GM19455 (cell line): ENCODE results near the gene SIGLEC7.

ENCODE experiments used
- ATAC-seq: cut with Tn5 transposase; IDR thresholded peaks from one replicate; pipeline ENCODE4 v1.9.1; 2021; ENCODE audit not compliant: unreplicated experiment

Gene SIGLEC7

DNA sequence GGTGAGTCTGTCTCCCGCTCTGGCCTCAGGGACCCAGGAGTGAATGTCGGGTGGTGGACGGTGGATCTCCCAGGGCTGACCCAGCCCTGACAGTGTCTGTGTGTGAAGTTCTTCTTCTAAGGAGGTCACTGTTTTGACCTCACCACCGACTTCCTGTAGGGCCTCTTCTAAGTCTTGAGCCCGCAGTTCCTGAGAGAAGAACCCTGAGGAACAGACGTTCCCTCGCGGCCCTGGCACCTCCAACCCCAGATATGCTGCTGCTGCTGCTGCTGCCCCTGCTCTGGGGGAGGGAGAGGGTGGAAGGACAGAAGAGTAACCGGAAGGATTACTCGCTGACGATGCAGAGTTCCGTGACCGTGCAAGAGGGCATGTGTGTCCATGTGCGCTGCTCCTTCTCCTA is at the start of gene SIGLEC7:
TSS of gene SIGLEC7 (plus strand) at position 183 of the 400 bp plus-strand sequence. CDS start at position 252, 69 bp downstream.
- no peak for ATAC-seq

DNA sequence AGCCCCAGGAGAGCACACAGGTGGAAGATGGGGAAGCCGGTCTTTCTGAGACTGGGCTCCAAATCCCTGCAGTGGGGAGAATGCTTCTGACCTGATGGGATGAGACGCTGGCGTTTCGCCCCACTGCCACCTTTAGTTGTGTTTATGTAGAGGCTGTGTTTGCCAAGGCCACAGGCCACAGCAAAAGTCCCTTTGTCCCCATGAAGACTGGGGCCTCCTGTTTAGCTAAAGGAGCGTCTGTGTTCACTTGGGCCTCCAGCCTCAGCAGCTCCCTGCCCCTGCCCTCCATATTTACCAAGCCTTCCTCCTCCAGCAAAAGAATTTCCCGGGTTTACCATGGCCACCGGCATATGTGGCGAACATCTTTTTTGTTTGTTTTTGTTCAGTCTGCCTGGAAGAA is 49.0 kb upstream of the SIGLEC7 start:
- ATAC-seq = no peak

GRCh38 chr19:51093510-51094345 is 48.4 kb upstream of the SIGLEC7 start:
- no peak for ATAC-seq

DNA sequence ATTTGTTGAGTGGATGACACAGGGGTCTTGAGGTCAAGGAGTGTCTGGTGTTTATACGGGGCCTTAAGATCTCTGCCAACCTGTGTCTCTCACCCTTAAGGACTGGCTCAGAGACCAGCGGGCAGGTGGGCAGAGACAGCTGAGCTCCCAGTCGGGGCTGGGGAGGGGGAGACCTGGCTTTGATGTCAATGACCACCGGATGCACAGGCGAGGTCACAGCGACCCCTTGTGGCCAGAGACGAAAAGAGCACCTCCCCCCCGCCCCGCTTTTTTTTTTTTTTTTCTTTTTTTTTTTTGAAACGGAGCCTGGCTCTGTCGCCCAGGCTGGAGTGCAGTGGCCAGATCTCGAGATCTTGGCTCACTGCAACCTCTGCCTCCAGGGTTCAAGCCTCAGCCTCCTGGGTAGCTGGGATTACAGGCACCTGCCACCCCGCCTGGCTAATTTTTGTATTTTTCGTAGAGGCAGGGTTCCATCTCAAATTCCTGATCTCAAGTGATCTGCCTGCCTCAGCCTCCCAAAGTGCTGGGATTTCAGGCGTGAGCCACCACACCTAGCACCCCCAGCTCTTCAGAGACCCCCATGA is 47.3 kb upstream of the SIGLEC7 start:
- no peak for ATAC-seq

DNA sequence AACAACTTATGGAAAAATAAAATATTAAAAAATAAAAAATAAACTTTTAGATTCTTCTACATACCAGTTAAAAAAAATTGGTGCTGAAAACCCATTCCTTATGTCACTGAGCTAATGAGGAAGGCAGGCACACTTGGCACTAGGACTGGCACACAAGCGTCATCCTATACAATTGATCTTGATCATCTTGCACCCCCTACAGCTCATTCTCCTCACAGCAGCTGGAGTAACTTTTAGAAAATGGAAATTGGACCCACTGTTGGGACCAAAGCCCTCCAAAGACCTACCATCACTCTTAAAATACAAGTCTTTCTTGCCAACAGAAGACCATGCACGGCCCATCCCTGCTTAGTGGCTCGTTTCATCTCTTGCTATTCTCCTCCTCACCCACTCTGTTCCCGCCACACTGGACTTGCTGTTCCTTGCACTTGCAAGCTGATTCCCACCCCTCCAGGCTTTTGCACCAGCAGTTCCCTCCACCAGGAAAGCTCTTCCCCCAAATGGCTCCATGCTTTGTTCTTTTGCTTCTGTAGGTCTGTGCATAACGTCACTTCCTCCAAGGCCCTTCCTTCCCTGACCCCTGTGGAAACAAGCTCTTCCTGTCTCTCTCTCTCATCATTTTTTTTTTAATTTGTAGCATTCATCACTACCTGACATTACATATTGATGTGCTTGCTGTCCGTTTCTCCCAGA is 45.5 kb upstream of the SIGLEC7 start:
- ATAC-seq = no peak

DNA sequence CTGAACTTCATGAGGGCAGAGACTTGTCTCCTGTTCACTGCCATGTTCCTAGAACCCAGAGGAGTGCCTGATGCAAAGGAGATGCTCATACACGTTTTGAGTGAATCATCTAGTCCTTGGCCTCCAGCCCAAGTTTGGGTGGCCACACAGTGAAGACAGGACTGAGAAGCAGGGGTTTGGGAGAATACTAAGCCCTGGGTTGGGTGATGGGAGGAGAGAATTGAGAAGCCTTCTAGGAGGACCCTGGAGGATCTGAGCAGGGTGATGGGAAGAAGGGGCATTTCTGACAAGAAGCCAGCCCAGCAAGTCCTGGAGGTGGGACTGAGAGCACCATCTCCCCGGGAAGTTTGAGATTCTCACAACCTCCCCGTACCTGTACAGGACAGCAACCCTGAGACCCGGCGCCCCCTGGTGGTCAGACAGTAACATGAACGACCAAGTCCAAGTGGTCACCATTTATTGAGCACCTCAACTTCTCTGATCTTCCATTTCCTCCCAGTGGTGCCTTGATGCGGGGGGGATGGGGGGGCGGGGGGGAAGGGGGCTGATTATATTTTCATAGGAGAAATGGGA is 44.8 kb upstream of the SIGLEC7 start:
- ATAC-seq = no peak

- ATAC-seq = no peak
These were observed 44.3 kb upstream of the SIGLEC7 start for GRCh38 chr19:51097796-51098195.

DNA sequence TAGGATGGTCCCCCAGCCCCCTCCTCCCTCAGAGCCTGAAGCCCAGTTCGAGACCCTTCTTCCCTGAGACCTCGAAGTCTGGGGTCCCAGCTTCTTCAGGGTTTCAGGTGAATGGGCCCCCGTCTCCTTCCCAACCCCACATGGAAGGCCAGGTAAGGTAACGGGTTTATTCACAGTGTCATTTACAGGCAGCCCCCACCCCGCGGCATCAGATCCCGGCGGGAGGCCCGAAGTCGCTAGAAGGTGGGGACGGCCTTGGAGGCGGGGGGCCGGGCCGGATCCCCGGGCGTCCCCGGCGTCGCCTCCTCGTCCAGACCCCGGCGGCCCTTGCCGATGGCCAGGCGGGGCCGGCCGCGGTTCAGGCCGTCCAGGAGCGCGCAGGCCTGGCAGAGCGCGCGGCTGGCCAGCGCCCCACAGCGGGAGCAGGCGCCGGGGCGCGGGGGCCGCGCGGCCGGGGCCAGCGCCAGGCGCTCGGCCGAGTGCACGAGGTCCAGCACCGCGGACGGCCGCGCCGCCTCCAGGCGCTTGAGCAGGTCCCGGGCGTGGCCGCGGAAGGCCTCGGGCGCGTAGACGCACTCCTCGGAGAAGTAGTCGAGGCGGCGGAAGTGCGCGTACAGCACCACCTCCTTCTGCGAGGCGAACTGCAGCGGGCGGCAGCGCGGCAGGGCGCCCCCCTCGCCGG is 43.6 kb upstream of the SIGLEC7 start:
- ATAC-seq = no peak

GRCh38 chr19:51099047-51099382 is 43.1 kb upstream of the SIGLEC7 start:
- no peak for ATAC-seq

DNA sequence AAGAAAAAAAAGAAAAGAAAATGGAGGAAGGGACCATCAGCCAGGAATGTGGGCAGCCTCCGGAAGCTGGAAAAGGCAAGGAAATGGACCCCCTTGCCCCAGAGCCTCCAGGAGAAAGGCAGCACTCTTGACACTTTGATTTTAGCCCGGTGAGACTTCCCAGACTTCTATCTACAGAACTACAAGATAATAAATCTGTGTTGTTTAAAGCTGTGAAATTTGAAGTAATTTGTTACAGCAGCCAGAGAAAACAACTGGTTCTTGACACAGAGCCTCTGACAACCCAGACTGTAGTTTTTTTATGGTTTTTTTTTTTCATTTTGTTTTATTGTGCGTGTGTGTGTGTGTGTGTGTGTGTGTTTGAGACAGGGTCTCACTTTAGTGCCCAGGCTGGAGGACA is 41.5 kb upstream of the SIGLEC7 start:
- no peak for ATAC-seq

DNA sequence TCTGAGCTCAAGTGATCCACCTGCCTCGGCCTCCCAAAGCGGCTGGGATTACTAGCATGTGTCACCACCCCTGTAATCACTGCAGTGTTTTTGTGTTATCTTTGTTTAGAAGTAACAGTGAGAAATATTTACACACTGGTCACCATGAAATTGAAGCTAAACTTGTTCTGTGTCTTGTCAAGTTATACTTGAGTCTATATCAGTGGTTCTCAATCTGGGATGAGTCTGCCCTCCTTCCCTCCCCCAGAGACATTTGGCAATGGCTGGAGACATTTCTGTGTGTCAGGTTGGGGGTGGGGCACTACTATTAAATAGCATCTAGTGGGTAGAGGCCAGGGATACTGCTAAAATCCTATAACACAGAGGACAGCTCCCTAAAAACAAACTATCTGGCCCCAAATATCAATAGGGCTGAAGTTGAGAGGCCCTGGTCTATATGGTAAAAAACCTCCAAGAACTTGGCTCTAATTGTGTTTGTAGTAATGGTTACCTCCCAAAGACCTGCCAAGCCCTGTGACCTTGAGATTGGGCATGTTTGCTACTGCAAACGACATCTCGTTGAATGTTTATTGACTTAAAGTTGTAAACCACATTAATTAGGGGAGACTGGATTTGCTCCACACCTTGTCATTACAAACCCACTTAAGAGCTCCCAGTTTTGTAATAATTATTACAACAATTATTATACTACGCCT is 40.8 kb upstream of the SIGLEC7 start:
- no peak for ATAC-seq

GRCh38 chr19:51102991-51103390 is 39.1 kb upstream of the SIGLEC7 start:
- no peak for ATAC-seq

- no peak for ATAC-seq
These were observed 38.2 kb upstream of the SIGLEC7 start for GRCh38 chr19:51103926-51104341.

DNA sequence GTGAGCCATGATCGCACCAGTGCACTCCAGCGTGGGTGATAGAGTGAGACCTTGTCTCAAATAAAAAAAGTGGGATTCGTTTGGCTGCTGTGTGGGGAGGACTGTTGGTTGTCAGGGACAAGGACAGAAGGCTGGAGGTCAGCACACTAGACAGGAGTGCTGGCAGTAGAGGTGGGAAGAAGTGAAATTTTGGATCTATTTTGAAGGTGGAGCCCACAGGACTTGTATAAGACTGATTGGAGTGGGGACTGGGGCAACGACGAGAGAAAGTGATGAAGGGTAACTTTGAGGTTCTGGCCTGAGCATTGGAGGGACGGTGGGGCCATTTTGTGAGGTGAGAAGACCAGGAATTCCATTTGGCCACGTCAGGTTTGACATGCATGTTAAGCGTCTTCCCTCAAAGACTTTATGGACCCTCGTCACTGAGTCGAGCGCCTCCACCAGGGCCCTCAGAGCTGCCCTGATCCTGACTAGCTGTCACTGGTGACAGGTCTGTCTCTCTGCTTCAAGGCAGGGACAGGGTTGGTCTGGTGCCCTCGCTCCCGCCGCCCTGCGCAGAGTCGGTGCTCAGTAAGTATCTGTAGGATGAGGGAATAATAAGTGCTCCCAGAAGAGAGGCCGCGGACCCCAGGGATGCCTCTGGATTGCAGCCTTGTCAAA is 34.6 kb upstream of the SIGLEC7 start:
- no peak for ATAC-seq

- ATAC-seq = peak; percentile 92
These were observed 33.9 kb upstream of the SIGLEC7 start, which contains the start of gene CTU1 for GRCh38 chr19:51108066-51108804. TSS of gene CTU1 (minus strand) at chr19:51108409. CDS start at chr19:51104569, 3,840 bp downstream.

DNA sequence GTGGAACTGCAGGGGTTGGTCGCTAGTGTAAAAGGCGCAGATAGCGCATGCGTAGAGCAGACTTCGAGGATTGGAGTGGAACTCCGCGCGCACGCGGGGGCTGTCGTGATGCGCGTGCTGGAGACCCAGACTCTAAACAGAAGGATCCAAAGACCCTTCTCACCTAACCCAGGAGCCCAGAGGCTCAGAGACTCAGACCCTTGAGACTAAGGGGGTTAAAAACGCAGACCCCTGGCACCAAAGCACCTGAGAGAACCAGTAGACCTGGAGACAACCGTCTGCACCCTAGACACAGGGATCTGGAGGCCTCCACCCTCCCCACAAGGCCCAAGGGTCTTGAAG is 33.3 kb upstream of the SIGLEC7 start:
- peak; percentile 42 for ATAC-seq

- ATAC-seq = no peak
These were observed 31.5 kb upstream of the SIGLEC7 start for GRCh38 chr19:51110666-51110971.

DNA sequence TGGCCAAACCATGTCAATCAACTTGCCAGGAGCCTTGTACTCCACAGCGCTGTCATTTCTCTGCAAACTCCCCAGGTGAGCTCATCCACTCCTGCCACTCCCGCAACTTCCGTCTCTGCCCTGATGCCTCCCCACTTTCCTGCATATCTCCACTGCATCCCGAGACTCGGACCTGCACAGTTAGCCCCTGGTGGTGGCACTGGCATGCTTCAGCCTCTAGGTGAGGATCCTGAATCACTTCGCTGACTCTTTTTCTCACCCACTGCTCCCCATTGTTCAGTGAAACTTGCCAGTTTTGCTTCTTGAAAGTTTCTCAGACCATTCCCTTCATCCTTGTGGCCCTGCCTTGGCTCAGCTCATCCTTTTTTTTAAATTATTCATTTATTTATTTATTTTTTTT is 30.5 kb upstream of the SIGLEC7 start:
- ATAC-seq = no peak

- no peak for ATAC-seq
These were observed 27.9 kb upstream of the SIGLEC7 start for GRCh38 chr19:51114087-51114729.
